WTC11 (cell line): ENCODE data around the gene FAM124B. TPM values are rescaled to one million over a fixed set of nuclear protein-coding genes. Genes with fewer than 3 reads are reported as not detected.

Experiments used
- ATAC-seq: fragments of 200-7000 bp; cut with Tn5 transposase; 2 replicates; pipeline ENCODE4 v1.10.0; 2021; ENCODE audit warnings: mild to moderate bottlenecking, moderate library complexity
- CTCF ChIA-PET: fragments of 300-600 bp; sonication (Branson Sonifier 250); formaldehyde crosslinking; loops from one replicate; lab custom pipeline; 2021; ENCODE audit warnings: antibody characterized with exemption; lab: Charles Lee
- POLR2A ChIA-PET: fragments of 350-600 bp; sonication (Branson Sonifier 250); formaldehyde crosslinking; loops from one replicate; lab custom pipeline; 2021; ENCODE audit warnings: antibody characterized with exemption; lab: Charles Lee
- DNase-seq: peaks from one replicate; pipeline ENCODE4 v3.0.0; 2021; ENCODE audit warnings: low spot score
- H3K27ac Mint-ChIP-seq: 2 replicates; pipeline ENCODE4 v1.8.0; 2021; ENCODE audit warnings: mixed read lengths
- H3K27me3 Mint-ChIP-seq: 2 replicates; pipeline ENCODE4 v1.8.0; 2021; ENCODE audit warnings: low read depth, mild to moderate bottlenecking, moderate library complexity, mixed read lengths
- H3K36me3 Mint-ChIP-seq: 2 replicates; pipeline ENCODE4 v1.8.0; 2021; ENCODE audit warnings: mixed read lengths
- H3K4me1 Mint-ChIP-seq: 2 replicates; pipeline ENCODE4 v1.8.0; 2022; ENCODE audit warnings: mixed read lengths
- H3K4me3 Mint-ChIP-seq: 2 replicates; pipeline ENCODE4 v1.8.0; 2021; ENCODE audit warnings: mild to moderate bottlenecking, moderate library complexity, mixed read lengths
- H3K9me3 Mint-ChIP-seq: 2 replicates; pipeline ENCODE4 v1.8.0; 2021; ENCODE audit warnings: mixed read lengths
- AFF4 ChIP-seq: sonication (generic); formaldehyde crosslinking; IDR thresholded peaks from 2 replicates; pipeline ENCODE4 v1.8.1; 2023; ENCODE audit warnings: mild to moderate bottlenecking, missing genetic modification reagents, borderline replicate concordance
- CBFB ChIP-seq: sonication (generic); formaldehyde crosslinking; IDR thresholded peaks from 2 replicates; pipeline ENCODE4 v1.8.1; 2022; ENCODE audit warnings: mild to moderate bottlenecking, low read depth, missing genetic modification reagents
- CREM ChIP-seq: sonication (generic); formaldehyde crosslinking; IDR thresholded peaks from 2 replicates; pipeline ENCODE4 v1.8.1; 2022; ENCODE audit warnings: mild to moderate bottlenecking, missing genetic modification reagents, moderate library complexity
- ELF4 ChIP-seq: sonication (generic); formaldehyde crosslinking; IDR thresholded peaks from 2 replicates; pipeline ENCODE4 v1.8.1; 2022; ENCODE audit warnings: low read depth, mild to moderate bottlenecking, moderate library complexity, missing genetic modification reagents
- EMX1 ChIP-seq: fragments of 250-450 bp; sonication (Bioruptor Pico); IDR thresholded peaks from 2 replicates; pipeline ENCODE4 v1.8.0; 2021; ENCODE audit warnings: mild to moderate bottlenecking
- FOXJ3 ChIP-seq: sonication (generic); formaldehyde crosslinking; IDR thresholded peaks from 2 replicates; pipeline ENCODE4 v1.9.0; 2021; ENCODE audit warnings: missing genetic modification reagents, mild to moderate bottlenecking, borderline replicate concordance
- FOXP1 ChIP-seq: sonication (generic); formaldehyde crosslinking; IDR thresholded peaks from 2 replicates; pipeline ENCODE4 v1.8.0; 2022; ENCODE audit warnings: missing genetic modification reagents, mild to moderate bottlenecking, moderate library complexity, borderline replicate concordance
- GRHL2 ChIP-seq: fragments of 250-450 bp; sonication (Bioruptor Pico); IDR thresholded peaks from 2 replicates; pipeline ENCODE4 v1.8.0; 2022; ENCODE audit warnings: mild to moderate bottlenecking, moderate library complexity; ENCODE audit not compliant: insufficient replicate concordance, severe bottlenecking
- KAT7 ChIP-seq: sonication (generic); formaldehyde crosslinking; IDR thresholded peaks from 2 replicates; pipeline ENCODE4 v1.8.1; 2023; ENCODE audit warnings: missing genetic modification reagents, mild to moderate bottlenecking, borderline replicate concordance
- NFATC4 ChIP-seq: fragments of 250-450 bp; sonication (Bioruptor Pico); IDR thresholded peaks from 2 replicates; pipeline ENCODE4 v1.9.0; 2021; ENCODE audit warnings: mild to moderate bottlenecking
- NR1H2 ChIP-seq: sonication (generic); formaldehyde crosslinking; IDR thresholded peaks from 2 replicates; pipeline ENCODE4 v1.9.0; 2021; ENCODE audit warnings: mild to moderate bottlenecking, moderate library complexity, missing genetic modification reagents
- NR3C1 ChIP-seq: sonication (generic); formaldehyde crosslinking; conservative IDR thresholded peaks from 2 replicates; pipeline ENCODE4 v1.8.1; 2023; ENCODE audit warnings: low read depth, mild to moderate bottlenecking, missing genetic modification reagents
- OVOL2 ChIP-seq: fragments of 250-450 bp; sonication (Bioruptor Pico); IDR thresholded peaks from 2 replicates; pipeline ENCODE4 v1.9.0; 2021; ENCODE audit warnings: mild to moderate bottlenecking, borderline replicate concordance
- RELA ChIP-seq: sonication (generic); formaldehyde crosslinking; IDR thresholded peaks from 2 replicates; pipeline ENCODE4 v1.8.1; 2022; ENCODE audit warnings: missing genetic modification reagents, mild to moderate bottlenecking, borderline replicate concordance
- RORB ChIP-seq: fragments of 250-450 bp; sonication (Bioruptor Pico); IDR thresholded peaks from 2 replicates; pipeline ENCODE4 v1.9.0; 2021; ENCODE audit warnings: mild to moderate bottlenecking
- TEAD1 ChIP-seq: sonication (generic); formaldehyde crosslinking; IDR thresholded peaks from 2 replicates; pipeline ENCODE4 v1.8.0; 2022; ENCODE audit warnings: mild to moderate bottlenecking, missing genetic modification reagents
- ZNF121 ChIP-seq: sonication (generic); formaldehyde crosslinking; IDR thresholded peaks from 2 replicates; pipeline ENCODE4 v1.8.0; 2023; ENCODE audit warnings: missing genetic modification reagents
- ZNF138 ChIP-seq: sonication (generic); formaldehyde crosslinking; conservative IDR thresholded peaks from 2 replicates; pipeline ENCODE4 v1.8.1; 2022; ENCODE audit warnings: mild to moderate bottlenecking, moderate library complexity, missing genetic modification reagents
- ZNF232 ChIP-seq: sonication (generic); formaldehyde crosslinking; IDR thresholded peaks from 2 replicates; pipeline ENCODE4 v1.8.0; 2022; ENCODE audit warnings: mild to moderate bottlenecking, missing genetic modification reagents
- ZNF396 ChIP-seq: fragments of 250-450 bp; sonication (Bioruptor Pico); IDR thresholded peaks from 2 replicates; pipeline ENCODE4 v1.8.0; 2021; ENCODE audit warnings: mild to moderate bottlenecking, moderate library complexity, borderline replicate concordance
- ZNF416 ChIP-seq: fragments of 250-450 bp; sonication (Bioruptor Pico); IDR thresholded peaks from 2 replicates; pipeline ENCODE4 v1.9.0; 2021; ENCODE audit warnings: mild to moderate bottlenecking, inconsistent platforms
- ZSCAN18 ChIP-seq: fragments of 250-450 bp; sonication (Bioruptor Pico); IDR thresholded peaks from 2 replicates; pipeline ENCODE4 v2.1.2; 2022; ENCODE audit warnings: mild to moderate bottlenecking, moderate library complexity
- total RNA-seq: library from RNA; stranded (reverse); gene quantifications from 3 replicates; pipeline ENCODE4 v1.2.3, GENCODE V29; 2021
- TF ChIP-seq, protein P1 (sequence below): fragments of 250-450 bp; sonication (Bioruptor Pico); conservative IDR thresholded peaks from 2 replicates; pipeline ENCODE4 v1.9.0; 2021; ENCODE audit warnings: mild to moderate bottlenecking
- TF ChIP-seq, protein P2 (sequence below): sonication (generic); formaldehyde crosslinking; IDR thresholded peaks from 2 replicates; pipeline ENCODE4 v1.8.0; 2022; ENCODE audit warnings: mild to moderate bottlenecking, missing genetic modification reagents
- TF ChIP-seq, protein P3 (sequence below): sonication (generic); formaldehyde crosslinking; IDR thresholded peaks from 2 replicates; pipeline ENCODE4 v1.8.1; 2022; ENCODE audit warnings: low read depth, mild to moderate bottlenecking, moderate library complexity, missing genetic modification reagents, borderline replicate concordance
- TF ChIP-seq, protein P4 (sequence below): fragments of 250-450 bp; sonication (Bioruptor Pico); IDR thresholded peaks from 2 replicates; pipeline ENCODE4 v1.8.0; 2021; ENCODE audit warnings: mild to moderate bottlenecking

FAM124B gene
- total RNA-seq, 1 experiment from 2014 or later, result 3.7 TPM

GRCh38 chr2:224395620-224396390, 6.1 kb downstream of the FAM124B start:
- no peak overlapping the region for H3K4me3 Mint-ChIP-seq

DNA sequence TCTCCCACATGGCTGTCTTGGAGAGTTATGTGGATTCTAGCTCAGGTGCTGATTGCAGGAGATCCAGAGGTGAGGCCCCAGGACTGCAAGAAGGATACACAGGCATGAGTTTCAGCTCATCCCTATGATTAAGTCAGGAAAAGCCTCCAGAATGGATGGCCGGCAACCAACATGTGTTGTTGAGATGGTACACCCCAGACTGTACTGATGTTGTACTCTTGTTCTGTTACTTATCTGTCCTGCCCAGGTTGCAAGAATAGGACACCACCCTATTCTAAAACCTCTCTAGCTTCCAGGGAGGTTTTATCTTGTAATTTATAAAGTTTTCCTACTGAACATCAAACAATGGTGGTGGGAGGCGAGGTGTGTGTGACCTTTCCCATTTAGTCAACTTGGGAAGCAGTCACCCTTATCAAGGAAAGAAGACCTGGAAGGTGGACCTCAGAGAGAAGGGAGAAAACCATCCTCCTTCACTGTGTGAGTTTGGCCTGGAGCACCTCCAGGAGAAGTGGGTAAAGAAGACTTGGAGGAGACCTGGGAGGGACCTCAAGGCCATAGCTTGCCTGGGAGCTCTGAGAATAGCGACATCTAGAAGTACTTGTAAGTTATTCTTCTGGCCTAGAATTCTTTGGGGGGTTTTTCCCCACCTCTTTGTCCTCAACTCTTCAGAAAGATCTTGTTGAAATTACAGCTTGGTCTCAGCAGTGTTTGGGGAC, 8.6 kb downstream of the FAM124B start:
- POLR2A ChIA-PET, result no interaction called here
- TF ChIP-seq OVOL2 (CRISPR knock-in tag) (no peak), TEAD1 (CRISPR knock-in tag) (no peak), ZNF416 (CRISPR knock-in tag) (no peak), ZNF396 (CRISPR knock-in tag) (no peak), RORB (CRISPR knock-in tag) (no peak), NR3C1 (no peak), ZNF121 (no peak), CREM (no peak), FOXP1 (CRISPR knock-in tag) (no peak), AFF4 (CRISPR knock-in tag) (no peak)
- TF ChIP-seq, protein P1, sequence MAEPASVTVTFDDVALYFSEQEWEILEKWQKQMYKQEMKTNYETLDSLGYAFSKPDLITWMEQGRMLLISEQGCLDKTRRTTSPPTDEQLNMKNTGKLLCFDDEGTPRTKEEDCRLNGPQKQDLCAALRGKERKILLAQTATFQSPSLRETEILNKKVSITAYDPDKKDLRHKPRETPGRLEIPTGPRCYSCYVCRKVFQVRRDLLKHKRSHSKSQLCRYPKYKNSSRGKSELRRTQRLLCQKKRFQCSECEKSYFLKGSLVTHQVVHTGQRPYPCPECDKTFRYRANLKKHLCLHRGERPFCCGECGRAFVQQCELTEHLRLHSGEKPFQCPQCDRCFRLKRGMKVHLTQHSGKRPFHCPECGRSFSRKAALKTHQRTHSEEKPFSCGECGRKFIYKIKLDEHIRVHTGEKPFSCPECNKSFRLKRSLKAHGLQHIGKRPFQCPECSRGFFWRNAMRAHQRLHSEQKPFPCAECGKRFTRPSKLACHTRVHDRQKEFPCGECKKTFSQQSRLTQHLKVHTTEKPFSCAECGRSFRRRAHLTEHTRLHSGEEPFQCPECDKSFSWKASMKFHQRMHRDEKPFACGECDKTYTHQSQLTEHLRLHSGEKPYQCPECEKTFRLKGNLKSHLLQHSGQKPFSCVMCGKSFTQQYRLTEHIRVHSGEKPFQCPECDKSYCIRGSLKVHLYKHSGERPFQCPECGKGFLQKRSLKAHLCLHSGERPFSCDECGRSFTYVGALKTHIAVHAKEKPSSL, result no peak

More at GRCh38 chr2:224395620-224396390, 6.1 kb downstream of the FAM124B start:
- POLR2A ChIA-PET, result no interaction called here
- Mint-ChIP-seq H3K27ac (no peak overlapping the region), H3K9me3 (peaks cover 33% of the 10 kb centered on the region), H3K27me3 (no peaks in the 10 kb centered on the region)
- DNase-seq, result no peak
- CTCF ChIA-PET, result no interaction called here
- TF ChIP-seq RELA (CRISPR knock-in tag) (no peak), GRHL2 (CRISPR knock-in tag) (no peak), KAT7 (CRISPR knock-in tag) (no peak), ZNF396 (CRISPR knock-in tag) (no peak), ZSCAN18 (no peak), NR1H2 (CRISPR knock-in tag) (no peak), FOXJ3 (CRISPR knock-in tag) (no peak), ELF4 (CRISPR knock-in tag) (no peak), NFATC4 (CRISPR knock-in tag) (no peak), ZNF232 (CRISPR knock-in tag) (no peak), RORB (CRISPR knock-in tag) (no peak), FOXP1 (CRISPR knock-in tag) (no peak), CBFB (CRISPR knock-in tag) (no peak), EMX1 (CRISPR knock-in tag) (no peak), ZNF138 (CRISPR knock-in tag) (no peak), ZNF121 (no peak)
- TF ChIP-seq, protein P2, sequence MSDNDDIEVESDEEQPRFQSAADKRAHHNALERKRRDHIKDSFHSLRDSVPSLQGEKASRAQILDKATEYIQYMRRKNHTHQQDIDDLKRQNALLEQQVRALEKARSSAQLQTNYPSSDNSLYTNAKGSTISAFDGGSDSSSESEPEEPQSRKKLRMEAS (CRISPR knock-in tag), result no peak
- TF ChIP-seq, protein P3, sequence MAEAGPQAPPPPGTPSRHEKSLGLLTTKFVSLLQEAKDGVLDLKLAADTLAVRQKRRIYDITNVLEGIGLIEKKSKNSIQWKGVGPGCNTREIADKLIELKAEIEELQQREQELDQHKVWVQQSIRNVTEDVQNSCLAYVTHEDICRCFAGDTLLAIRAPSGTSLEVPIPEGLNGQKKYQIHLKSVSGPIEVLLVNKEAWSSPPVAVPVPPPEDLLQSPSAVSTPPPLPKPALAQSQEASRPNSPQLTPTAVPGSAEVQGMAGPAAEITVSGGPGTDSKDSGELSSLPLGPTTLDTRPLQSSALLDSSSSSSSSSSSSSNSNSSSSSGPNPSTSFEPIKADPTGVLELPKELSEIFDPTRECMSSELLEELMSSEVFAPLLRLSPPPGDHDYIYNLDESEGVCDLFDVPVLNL (CRISPR knock-in tag), result no peak
- TF ChIP-seq, protein P4, sequence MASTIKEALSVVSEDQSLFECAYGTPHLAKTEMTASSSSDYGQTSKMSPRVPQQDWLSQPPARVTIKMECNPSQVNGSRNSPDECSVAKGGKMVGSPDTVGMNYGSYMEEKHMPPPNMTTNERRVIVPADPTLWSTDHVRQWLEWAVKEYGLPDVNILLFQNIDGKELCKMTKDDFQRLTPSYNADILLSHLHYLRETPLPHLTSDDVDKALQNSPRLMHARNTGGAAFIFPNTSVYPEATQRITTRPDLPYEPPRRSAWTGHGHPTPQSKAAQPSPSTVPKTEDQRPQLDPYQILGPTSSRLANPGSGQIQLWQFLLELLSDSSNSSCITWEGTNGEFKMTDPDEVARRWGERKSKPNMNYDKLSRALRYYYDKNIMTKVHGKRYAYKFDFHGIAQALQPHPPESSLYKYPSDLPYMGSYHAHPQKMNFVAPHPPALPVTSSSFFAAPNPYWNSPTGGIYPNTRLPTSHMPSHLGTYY (CRISPR knock-in tag), result no peak
- TF ChIP-seq, all 79 proteins: peak for 0
- no peak for ATAC-seq
- peaks cover 19% of the 10 kb centered on the region for H3K4me1 Mint-ChIP-seq
- H3K36me3 Mint-ChIP-seq, result peaks cover 23% of the 10 kb centered on the region

More for the DNA sequence above, 8.6 kb downstream of the FAM124B start:
- H3K4me3 Mint-ChIP-seq, result no peak overlapping the region
- H3K36me3 Mint-ChIP-seq, result peaks cover 22% of the 10 kb centered on the region
- CTCF ChIA-PET, result no interaction called here
- H3K27me3 Mint-ChIP-seq, result no peaks in the 10 kb centered on the region
- no peak overlapping the region for H3K27ac Mint-ChIP-seq
- DNase-seq (no peak), ATAC-seq (no peak)
- H3K9me3 Mint-ChIP-seq, result peaks cover 33% of the 10 kb centered on the region
- H3K4me1 Mint-ChIP-seq, result peaks cover 7% of the 10 kb centered on the region
